HG02970 (cell line): ENCODE measurements around the gene GTF2IRD2.
A peak's percentile ranks its signal among the peaks of the same experiment; 100 is the strongest.
"Not testable (repeated sequence)": the region's sequence is repeated elsewhere in the genome, so short reads cannot be mapped to it uniquely, and the experiment has no call there.

Source experiments
- ATAC-seq: cut with Tn5 transposase; IDR thresholded peaks from one replicate; pipeline ENCODE4 v1.9.1; 2021; ENCODE audit warnings: mild to moderate bottlenecking, moderate library complexity, moderate number of reproducible peaks; ENCODE audit not compliant: unreplicated experiment, low FRiP score

The GTF2IRD2 gene

GRCh38 chr7:74850833-74851721, at the start of gene GTF2IRD2:
Gene GTF2IRD2, minus strand, starts transcription at chr7:74851605. Its CDS starts 15,227 bp downstream, at chr7:74836378.
- peak; percentile 86 for ATAC-seq

GRCh38 chr7:74890158-74891123, 39.0 kb upstream of the GTF2IRD2 start:
- ATAC-seq: not testable (repeated sequence)

- ATAC-seq: not testable (repeated sequence)
Measured at GRCh38 chr7:74889518-74890129, 38.2 kb upstream of the GTF2IRD2 start.

GRCh38 chr7:74885295-74885694, 33.9 kb upstream of the GTF2IRD2 start:
- not testable (repeated sequence) for ATAC-seq

- not testable (repeated sequence) for ATAC-seq
Measured at GRCh38 chr7:74882110-74882509, 30.7 kb upstream of the GTF2IRD2 start.

GRCh38 chr7:74874748-74875512, 23.5 kb upstream of the GTF2IRD2 start:
- ATAC-seq: not testable (repeated sequence)

GRCh38 chr7:74874104-74874747, 22.8 kb upstream of the GTF2IRD2 start:
- not testable (repeated sequence) for ATAC-seq

GRCh38 chr7:74872542-74872941, 21.1 kb upstream of the GTF2IRD2 start:
- ATAC-seq: not testable (repeated sequence)

GRCh38 chr7:74865777-74866176, 14.4 kb upstream of the GTF2IRD2 start:
- ATAC-seq: not testable (repeated sequence)

- not testable (repeated sequence) for ATAC-seq
Measured at GRCh38 chr7:74849853-74850252, 1.6 kb downstream of the GTF2IRD2 start.

GRCh38 chr7:74830411-74830810, 21.0 kb downstream of the GTF2IRD2 start:
- ATAC-seq: not testable (repeated sequence)

- ATAC-seq: not testable (repeated sequence)
Measured at GRCh38 chr7:74829959-74830358, 21.4 kb downstream of the GTF2IRD2 start.

- not testable (repeated sequence) for ATAC-seq
Measured at GRCh38 chr7:74821259-74821658, 30.1 kb downstream of the GTF2IRD2 start.

- peak; percentile 55 for ATAC-seq
Measured at GRCh38 chr7:74820146-74820805, 31.1 kb downstream of the GTF2IRD2 start.

GRCh38 chr7:74815882-74816281, 35.5 kb downstream of the GTF2IRD2 start:
- not testable (repeated sequence) for ATAC-seq

GRCh38 chr7:74798644-74799043, 52.8 kb downstream of the GTF2IRD2 start:
- not testable (repeated sequence) for ATAC-seq

- ATAC-seq: not testable (repeated sequence)
Measured at GRCh38 chr7:74797848-74798622, 53.4 kb downstream of the GTF2IRD2 start.
